HT1080 (cell line): Measurements from ENCODE around the gene CCDC185. TPM values are rescaled to one million over a fixed set of nuclear protein-coding genes. Genes with fewer than 3 reads are reported as not detected.

Experiments used
- DNase-seq: peaks from one replicate; pipeline ENCODE4 v3.0.0-alpha.2; 2015; ENCODE audit warnings: low read depth
- small RNA-seq: library from RNA; depleted of rRNA; stranded (forward); fragments of <200 nt; gene quantifications from one replicate; pipeline ENCODE3, GENCODE V24; 2014
- total RNA-seq: library from RNA; depleted of rRNA; stranded (reverse); fragments of >200 nt; shearing (Covaris generic); gene quantifications from 2 replicates; pipeline ENCODE4 v1.2.3, GENCODE V29; 2014; rRNA removed

The CCDC185 gene
- total RNA-seq, 1 experiment from 2014 or later = not detected

- no peak for DNase-seq
These were observed 36.6 kb downstream of the CCDC185 start for GRCh38 chr1:223429821-223430220.

GRCh38 chr1:223430236-223430635 lies 37.0 kb downstream of the CCDC185 start:
- no peak for DNase-seq

GRCh38 chr1:223437151-223437550 lies 43.9 kb downstream of the CCDC185 start:
- no peak for DNase-seq

GRCh38 chr1:223443397-223443796 lies 50.2 kb downstream of the CCDC185 start:
- no peak for DNase-seq

GRCh38 chr1:223444411-223444810 lies 51.2 kb downstream of the CCDC185 start:
- DNase-seq = no peak

Small RNA genes within 50 kb of the gene (small RNA-seq; reads per million reads assigned to genes)
- not detected for gene RNU4-57P

Other genes starting within 250 kb of the CCDC185 start
- 0.58 and 1.0 TPM in 2 replicates for gene SUSD4, start 29.2 kb upstream of the CCDC185 start, total RNA-seq